ENCODE data around the gene PPA2. TPM values are rescaled to one million over a fixed set of nuclear protein-coding genes. Genes with fewer than 3 reads are reported as not detected.

The PPA2 gene
- total and polyA plus RNA-seq, 10 of the 15 experiments (the other 5 are each of a cell fraction or from before 2014, with no cell fraction given) = 93.8 to 293 (median 146) TPM

DNA sequence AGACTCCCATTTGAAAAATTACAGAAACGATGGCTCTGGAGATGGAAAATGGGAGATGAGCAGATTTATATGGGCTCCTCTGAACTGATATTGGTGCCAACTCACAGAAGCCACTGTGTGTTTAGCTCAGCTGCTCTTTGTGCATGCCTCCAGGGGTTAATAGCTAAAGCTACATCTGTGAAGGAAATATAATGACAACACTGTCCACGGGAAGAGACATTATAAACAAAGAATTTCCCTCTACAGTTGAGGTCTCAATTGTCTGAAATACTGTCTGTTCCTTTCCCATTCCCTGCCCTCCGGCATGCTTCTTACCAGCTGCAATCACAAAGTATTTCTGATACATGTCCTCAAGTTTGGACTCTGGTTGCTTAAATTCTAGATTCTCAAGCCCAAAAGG lies 40.4 kb downstream of the PPA2 start:
- CTCF ChIA-PET = interaction anchor here (1.0 kb wide), 1 partner anchor 282 kb away, joined by 3 read pairs; no protein-coding TSS in a partner anchor
- Histone ChIP-seq H3K9ac (ENCODE audit: control insufficient read depth, insufficient read depth, low read length) (no peak overlapping the region), H3K4me1 (ENCODE audit: control insufficient read depth, insufficient read depth, low read length) (no peaks in the 10 kb centered on the region), H3K36me3 (ENCODE audit: control insufficient read depth in 2 of 2, insufficient read depth in 2 of 2, low read length in 1 of 2) (peaks cover 0 to 18% of the 10 kb centered on the region in 2 experiments; a peak in 2 of 4 replicates), H4K20me1 (ENCODE audit: control insufficient read depth, insufficient read depth) (no peaks in the 10 kb centered on the region), H3K4me3 (no peak overlapping the region), H3K27ac (ENCODE audit: control insufficient read depth, insufficient read depth) (no peak overlapping the region), H3K79me2 (ENCODE audit: control insufficient read depth, insufficient read depth, low read length) (no peaks in the 10 kb centered on the region), H3K4me2 (ENCODE audit: control insufficient read depth, insufficient read depth) (no peak overlapping the region), H3K27me3 (replicated peaks in 1 of 2; ENCODE audit: control insufficient read depth in 2 of 2, insufficient read depth in 2 of 2, low read length in 1 of 2) (no peaks in the 10 kb centered on the region), H3K9me3 (replicated peaks; ENCODE audit: control insufficient read depth, insufficient read depth, low read length) (peaks cover 6% of the 10 kb centered on the region), H2AFZ (ENCODE audit: control insufficient read depth, low read depth, low read length) (no peak overlapping the region)
- POLR2A ChIA-PET = no interaction called here
- SMC1A ChIA-PET (ENCODE audit: uncharacterized antibody, unreplicated experiment) = interaction anchor here (0.7 kb wide), 1 partner anchor 8 kb away, joined by 3 read pairs; no protein-coding TSS in a partner anchor
- TF ChIP-seq, protein P1, sequence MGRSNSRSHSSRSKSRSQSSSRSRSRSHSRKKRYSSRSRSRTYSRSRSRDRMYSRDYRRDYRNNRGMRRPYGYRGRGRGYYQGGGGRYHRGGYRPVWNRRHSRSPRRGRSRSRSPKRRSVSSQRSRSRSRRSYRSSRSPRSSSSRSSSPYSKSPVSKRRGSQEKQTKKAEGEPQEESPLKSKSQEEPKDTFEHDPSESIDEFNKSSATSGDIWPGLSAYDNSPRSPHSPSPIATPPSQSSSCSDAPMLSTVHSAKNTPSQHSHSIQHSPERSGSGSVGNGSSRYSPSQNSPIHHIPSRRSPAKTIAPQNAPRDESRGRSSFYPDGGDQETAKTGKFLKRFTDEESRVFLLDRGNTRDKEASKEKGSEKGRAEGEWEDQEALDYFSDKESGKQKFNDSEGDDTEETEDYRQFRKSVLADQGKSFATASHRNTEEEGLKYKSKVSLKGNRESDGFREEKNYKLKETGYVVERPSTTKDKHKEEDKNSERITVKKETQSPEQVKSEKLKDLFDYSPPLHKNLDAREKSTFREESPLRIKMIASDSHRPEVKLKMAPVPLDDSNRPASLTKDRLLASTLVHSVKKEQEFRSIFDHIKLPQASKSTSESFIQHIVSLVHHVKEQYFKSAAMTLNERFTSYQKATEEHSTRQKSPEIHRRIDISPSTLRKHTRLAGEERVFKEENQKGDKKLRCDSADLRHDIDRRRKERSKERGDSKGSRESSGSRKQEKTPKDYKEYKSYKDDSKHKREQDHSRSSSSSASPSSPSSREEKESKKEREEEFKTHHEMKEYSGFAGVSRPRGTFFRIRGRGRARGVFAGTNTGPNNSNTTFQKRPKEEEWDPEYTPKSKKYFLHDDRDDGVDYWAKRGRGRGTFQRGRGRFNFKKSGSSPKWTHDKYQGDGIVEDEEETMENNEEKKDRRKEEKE (IDR thresholded peaks at IDR 0.05) = no peak
- TF ChIP-seq ZNF24 (IDR thresholded peaks at IDR 0.05) (no peak), MTA2 (IDR thresholded peaks at IDR 0.05; ENCODE audit: low read depth) (no peak), SMAD5 (IDR thresholded peaks at IDR 0.05; ENCODE audit: low read depth) (no peak), GATAD2B (conservative IDR thresholded peaks at IDR 0.05; ENCODE audit: low read depth) (no peak), SREBF1 (IDR thresholded peaks at IDR 0.05; ENCODE audit: low read length) (no peak), PRDM15 (CRISPR knock-in tag; IDR thresholded peaks at IDR 0.05) (no peak), DPF2 (IDR thresholded peaks at IDR 0.05) (no peak), ZBED1 (IDR thresholded peaks at IDR 0.05; ENCODE audit: borderline replicate concordance) (no peak)
- FAIRE-seq (peak; percentile 35), ATAC-seq (no peak), DNase-seq (ENCODE audit: low read depth, low spot score) (no peak)
- BruUV-seq (replicated peaks) = no TSS peak
- RAD21 ChIA-PET (ENCODE audit: unreplicated experiment) = no interaction called here
- intact Hi-C loops (cut with micrococcal nuclease; ENCODE audit: unreplicated experiment) (no loop called here), in situ Hi-C loops (cut with MboI) (no loop called here)
- WGBS (ENCODE audit: insufficient coverage, insufficient replicate concordance, low lambda C conversion rate, missing lambda C conversion rate) = 94% methylated on average over 3 of the region's 3 CpGs

All from GM12878 (cell line).